ENCODE data around the gene KCNAB2.

Gene KCNAB2

GRCh38 chr1:6116137-6116536 lies 70.4 kb downstream of the KCNAB2 start:
- no peak overlapping the region for H3K27ac ChIP-seq
- TF ChIP-seq ZFX (IDR thresholded peaks at IDR 0.05; ENCODE audit: borderline replicate concordance) (no peak), CTCF (IDR thresholded peaks at IDR 0.05) (no peak)

DNA sequence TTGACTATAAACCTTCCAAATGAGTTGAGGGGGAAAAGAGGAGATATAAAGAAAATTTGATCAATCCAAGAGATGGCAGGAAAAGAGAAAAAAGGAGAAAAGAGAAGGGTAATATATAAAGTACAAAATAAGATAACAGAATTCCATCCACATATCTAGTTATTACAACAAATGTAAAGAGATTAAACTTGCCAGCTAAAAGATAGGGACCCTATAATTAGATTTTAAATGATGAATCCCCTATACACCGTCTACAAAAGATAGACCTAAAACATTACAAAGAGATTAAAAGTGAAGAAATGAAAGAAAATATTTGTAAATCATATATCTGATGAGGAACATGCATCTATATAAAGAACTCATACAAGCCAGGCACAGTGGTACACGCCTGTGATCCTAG lies 71.4 kb downstream of the KCNAB2 start:
- TF ChIP-seq ZFX (IDR thresholded peaks at IDR 0.05; ENCODE audit: borderline replicate concordance) (no peak), CTCF (IDR thresholded peaks at IDR 0.05) (no peak)
- H3K27ac ChIP-seq: no peak overlapping the region

- no peak overlapping the region for H3K27ac ChIP-seq
- TF ChIP-seq CTCF (IDR thresholded peaks at IDR 0.05) (no peak), ZFX (IDR thresholded peaks at IDR 0.05; ENCODE audit: borderline replicate concordance) (no peak)
These were observed 71.9 kb downstream of the KCNAB2 start for GRCh38 chr1:6117624-6118023.

DNA sequence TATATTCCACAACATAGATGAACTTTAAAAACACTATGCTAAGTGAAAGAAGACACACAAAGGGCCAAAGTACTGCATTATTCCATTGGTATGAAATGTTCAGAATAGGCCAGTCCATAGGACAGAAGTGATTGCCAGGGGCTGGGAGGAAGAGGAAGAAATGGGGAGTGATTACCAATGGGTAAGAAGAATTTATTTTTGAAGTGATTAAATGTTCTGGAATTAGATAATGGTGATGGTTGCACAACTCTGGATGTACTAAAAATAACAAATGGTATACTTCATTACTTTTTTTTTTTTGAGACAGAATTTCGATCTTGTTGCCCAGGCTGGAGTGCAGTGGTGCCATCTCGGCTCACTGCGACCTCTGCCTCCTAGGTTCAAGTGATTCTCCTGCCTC lies 72.7 kb downstream of the KCNAB2 start:
- no peak for TF ChIP-seq CTCF (IDR thresholded peaks at IDR 0.05)
- TF ChIP-seq ZFX (IDR thresholded peaks at IDR 0.05; ENCODE audit: borderline replicate concordance): no peak
- H3K27ac ChIP-seq: no peak overlapping the region

GRCh38 chr1:6121021-6121421 lies 75.3 kb downstream of the KCNAB2 start:
- H3K27ac ChIP-seq: no peak overlapping the region
- no peak for TF ChIP-seq CTCF (IDR thresholded peaks at IDR 0.05)
- TF ChIP-seq ZFX (IDR thresholded peaks at IDR 0.05; ENCODE audit: borderline replicate concordance): no peak

GRCh38 chr1:6121651-6122370 lies 76.1 kb downstream of the KCNAB2 start:
- no peak for TF ChIP-seq ZFX (IDR thresholded peaks at IDR 0.05; ENCODE audit: borderline replicate concordance)
- TF ChIP-seq CTCF (IDR thresholded peaks at IDR 0.05): no peak
- no peak overlapping the region for H3K27ac ChIP-seq

GRCh38 chr1:6123083-6123482 lies 77.4 kb downstream of the KCNAB2 start:
- H3K27ac ChIP-seq: no peak overlapping the region
- TF ChIP-seq CTCF (IDR thresholded peaks at IDR 0.05) (no peak), ZFX (IDR thresholded peaks at IDR 0.05; ENCODE audit: borderline replicate concordance) (no peak)
